GM12878 (cell line): Measurements from ENCODE around the gene GJA5. TPM values are rescaled to one million over a fixed set of nuclear protein-coding genes. Genes with fewer than 3 reads are reported as not detected.

ENCODE experiments used
- ATAC-seq: fragments of 200-7000 bp; cut with Tn5 transposase; 3 replicates; pipeline ENCODE4 v1.9.1; 2020; ENCODE audit warnings: mild to moderate bottlenecking, moderate library complexity
- BruUV-seq: library from RNA; stranded (reverse); fragments of 400-500 nt; replicated peaks from 2 replicates; lab custom pipeline; 2021; lab: Mats Ljungman, UMichigan
- CTCF ChIA-PET: fragments of 300-600 bp; sonication (Branson Sonifier 250); formaldehyde crosslinking; extraction: SDS; loops from one replicate; lab custom pipeline; 2021; ENCODE audit warnings: inconsistent platforms; lab: Yijun Ruan, JAX
- POLR2A ChIA-PET: fragments of 350-600 bp; formaldehyde crosslinking; extraction: SDS; loops from one replicate; lab custom pipeline; 2021; ENCODE audit warnings: inconsistent platforms; lab: Charles Lee
- RAD21 ChIA-PET: fragments of 300-600 bp; sonication (Branson Sonifier 250); formaldehyde crosslinking; loops from one replicate; lab custom pipeline; 2023; ENCODE audit warnings: antibody characterized with exemption; ENCODE audit not compliant: unreplicated experiment; lab: Charles Lee
- SMC1A ChIA-PET: fragments of 300-600 bp; sonication (Branson Sonifier 250); formaldehyde crosslinking; loops from one replicate; lab custom pipeline; 2023; ENCODE audit not compliant: unreplicated experiment, uncharacterized antibody; lab: Charles Lee
- DNase-seq: peaks from one replicate; pipeline ENCODE4 v3.0.0-alpha.2; 2011; ENCODE audit warnings: low read depth, low spot score
- FAIRE-seq: peaks from 3 replicates; lab custom pipeline; 2011; peaks lifted over from hg19 to GRCh38; lab: Jason Lieb, UNC
- H2AFZ ChIP-seq: 2 replicates; pipeline ENCODE4 v1.6.0; 2011; ENCODE audit warnings: low read depth, low read length, control low read depth; ENCODE audit not compliant: control insufficient read depth
- H3K27ac ChIP-seq: 2 replicates; pipeline ENCODE4 v1.5.1; 2011; ENCODE audit warnings: control low read depth; ENCODE audit not compliant: control insufficient read depth, insufficient read depth
- H3K27me3 ChIP-seq, 2 experiments: replicated peaks in 1 of 2; 2 replicates each; pipeline versions ENCODE4 v1.6.0 to v1.6.1; 2011; ENCODE audit warnings: low read length in 1 of 2; ENCODE audit not compliant: control insufficient read depth in 2 of 2, insufficient read depth in 2 of 2
- H3K36me3 ChIP-seq, 2 experiments: 2 replicates each; pipeline ENCODE4 v1.5.1; 2011; ENCODE audit warnings: low read length in 1 of 2; ENCODE audit not compliant: control insufficient read depth in 2 of 2, insufficient read depth in 2 of 2
- H3K4me1 ChIP-seq: 2 replicates; pipeline ENCODE4 v1.6.1; 2011; ENCODE audit warnings: mild to moderate bottlenecking, low read length, moderate library complexity, mixed read lengths; ENCODE audit not compliant: control insufficient read depth, insufficient read depth
- H3K4me2 ChIP-seq: 2 replicates; pipeline ENCODE4 v1.6.0; 2011; ENCODE audit warnings: control low read depth; ENCODE audit not compliant: control insufficient read depth, insufficient read depth
- H3K4me3 ChIP-seq: fragments of 200-600 bp; sonication (generic); 2 replicates; pipeline ENCODE4 v1.5.1; 2016
- H3K79me2 ChIP-seq: 2 replicates; pipeline ENCODE4 v1.6.0; 2011; ENCODE audit warnings: low read length; ENCODE audit not compliant: control insufficient read depth, insufficient read depth
- H3K9ac ChIP-seq: 2 replicates; pipeline ENCODE4 v1.8.0; 2011; ENCODE audit warnings: low read length, control low read depth, mixed read lengths; ENCODE audit not compliant: control insufficient read depth, insufficient read depth
- H3K9me3 ChIP-seq: replicated peaks from 3 replicates; pipeline ENCODE4 v1.5.1; 2011; ENCODE audit warnings: mild to moderate bottlenecking, low read length; ENCODE audit not compliant: control insufficient read depth, insufficient read depth
- H4K20me1 ChIP-seq: 2 replicates; pipeline ENCODE4 v1.6.0; 2011; ENCODE audit not compliant: control insufficient read depth, insufficient read depth
- BCL3 ChIP-seq: IDR thresholded peaks from 2 replicates; pipeline ENCODE4 v1.6.1; 2011; ENCODE audit warnings: borderline replicate concordance, low read depth, mild to moderate bottlenecking, moderate library complexity, low read length; ENCODE audit not compliant: insufficient read depth, poor library complexity, severe bottlenecking
- FOXM1 ChIP-seq: IDR thresholded peaks from 2 replicates; pipeline ENCODE4 v1.6.1; 2012; ENCODE audit warnings: low read depth, mild to moderate bottlenecking, inconsistent platforms, low read length, moderate library complexity
- MAX ChIP-seq: IDR thresholded peaks from 2 replicates; pipeline ENCODE4 v1.6.1; 2012; ENCODE audit warnings: low read depth, low read length, improper control_type of control experiment
- MLLT1 ChIP-seq: fragments of 450-650 bp; IDR thresholded peaks from 2 replicates; pipeline ENCODE4 v1.6.1; 2016; ENCODE audit warnings: mild to moderate bottlenecking
- NFYB ChIP-seq: IDR thresholded peaks from 2 replicates; pipeline ENCODE4 v1.6.1; 2011; ENCODE audit warnings: low read depth, mild to moderate bottlenecking, low read length, improper control_type of control experiment, moderate library complexity; ENCODE audit not compliant: insufficient read depth
- NR2C2 ChIP-seq: IDR thresholded peaks from 2 replicates; pipeline ENCODE4 v1.6.1; 2011; ENCODE audit warnings: borderline replicate concordance, low read depth; ENCODE audit not compliant: control insufficient read depth, insufficient read length
- POLR2AphosphoS5 ChIP-seq: IDR thresholded peaks from 2 replicates; pipeline ENCODE4 v1.6.1; 2011; ENCODE audit warnings: mild to moderate bottlenecking, low read length, inconsistent platforms
- REST ChIP-seq: IDR thresholded peaks from 2 replicates; pipeline ENCODE4 v1.6.1; 2012; ENCODE audit warnings: mild to moderate bottlenecking, low read depth, low read length
- SIX5 ChIP-seq: IDR thresholded peaks from 2 replicates; pipeline ENCODE4 v1.6.1; 2011; ENCODE audit warnings: mild to moderate bottlenecking, low read depth, low read length, moderate library complexity; ENCODE audit not compliant: severe bottlenecking
- STAT3 ChIP-seq: IDR thresholded peaks from 2 replicates; pipeline ENCODE4 v1.6.1; 2011; ENCODE audit warnings: low read depth, low read length, improper control_type of control experiment
- SUZ12 ChIP-seq: fragments of 200-600 bp; sonication (generic); IDR thresholded peaks from one replicate; pipeline ENCODE4 v1.6.1; 2018; ENCODE audit warnings: antibody characterized with exemption, mild to moderate bottlenecking; ENCODE audit not compliant: unreplicated experiment
- ZNF592 ChIP-seq: fragments of 450-650 bp; IDR thresholded peaks from 2 replicates; pipeline ENCODE4 v1.6.1; 2017; ENCODE audit warnings: mild to moderate bottlenecking, moderate library complexity
- ZSCAN29 ChIP-seq: fragments of 450-650 bp; IDR thresholded peaks from 2 replicates; pipeline ENCODE4 v1.6.1; 2017; ENCODE audit warnings: mild to moderate bottlenecking, moderate library complexity
- WGBS: methylation state at CpG from one replicate; pipeline ENCODE4 v1.1.6; 2016; ENCODE audit warnings: low lambda C conversion rate; ENCODE audit not compliant: insufficient replicate concordance, insufficient coverage; ENCODE audit errors: missing lambda C conversion rate; 5-methylcytosine and 5-hydroxymethylcytosine counted together
- in situ Hi-C: fragments of 300-500 bp; cut with MboI; formaldehyde crosslinking; loops from 9 replicates; pipeline ENCODE4 v1.14.3; 2018; ENCODE audit warnings: mixed read lengths
- intact Hi-C: fragments of 100-400 bp; cut with micrococcal nuclease; formaldehyde crosslinking; loops from one replicate; pipeline ENCODE4 v1.14.2; 2022; ENCODE audit not compliant: unreplicated experiment
- polyA plus RNA-seq, 11 experiments: library from polyadenylated mRNA; depleted of rRNA in 4 of 11; unstranded in 6 of 11; stranded (reverse) in 5 of 11; fragments of >200 nt; fragmentation: Nextera tagmentation in 4 of 11; fragmentation: Illumina TruSeq in 1 of 11; extraction: Ambion mirVana in 4 of 11; extraction: Trizol in 1 of 11; gene quantifications; 1 replicate in 1 of 11; 2 replicates in 10 of 11; pipeline versions ENCODE4 v1.2.1 to v1.2.3, GENCODE V29; 2011 to 2016; ENCODE audit warnings: inconsistent platforms in 2 of 11, missing spikeins in 2 of 11, low read depth in 1 of 11
- total RNA-seq, 4 experiments: library from RNA; depleted of rRNA in 3 of 4; stranded (reverse); fragments of >200 nt in 3 of 4; fragmentation: Illumina TruSeq in 1 of 4; extraction: Trizol in 1 of 4; gene quantifications; 2 replicates each; pipeline versions ENCODE4 v1.2.1 to v1.2.3, GENCODE V29; 2013 to 2021

The GJA5 gene
- total and polyA plus RNA-seq, 10 of the 15 experiments (the other 5 are each of a cell fraction or from before 2014, with no cell fraction given), result not detected

GRCh38 chr1:147781056-147781471 lies 20.7 kb upstream of the GJA5 start:
- in situ Hi-C loops, result no loop called here
- no peak for ATAC-seq
- Histone ChIP-seq H3K9ac (no peak overlapping the region), H2AFZ (no peak overlapping the region), H4K20me1 (no peaks in the 10 kb centered on the region), H3K27ac (no peak overlapping the region), H3K36me3 (no peaks in the 10 kb centered on the region), H3K4me3 (no peak overlapping the region), H3K4me2 (no peak overlapping the region), H3K27me3 (peaks cover 0 to 2% of the 10 kb centered on the region in 2 experiments; a peak in 1 of 4 replicates), H3K9me3 (no peaks in the 10 kb centered on the region), H3K4me1 (no peaks in the 10 kb centered on the region), H3K79me2 (no peaks in the 10 kb centered on the region)
- no peak for DNase-seq
- FAIRE-seq, result no peak
- intact Hi-C loops, result no loop called here
- POLR2A ChIA-PET, result no interaction called here
- BruUV-seq, result no TSS peak
- SMC1A ChIA-PET, result no interaction called here
- CTCF ChIA-PET, result interaction anchor here (1.0 kb wide), 1 partner anchor 112 kb away, joined by 3 read pairs; no protein-coding TSS in a partner anchor
- WGBS, result 17% methylated on average over 3 of the region's 3 CpGs
- RAD21 ChIA-PET, result no interaction called here
- no peak for TF ChIP-seq NR2C2
- no peak for TF ChIP-seq FOXM1
- no peak for TF ChIP-seq MLLT1
- TF ChIP-seq NFYB, result no peak
- no peak for TF ChIP-seq ZNF592
- TF ChIP-seq BCL3, result no peak
- no peak for TF ChIP-seq STAT3
- TF ChIP-seq REST, result no peak
- TF ChIP-seq SIX5, result no peak
- no peak for TF ChIP-seq ZSCAN29
- TF ChIP-seq SUZ12, result no peak
- no peak for TF ChIP-seq POLR2AphosphoS5
- TF ChIP-seq MAX, result no peak
